Left ventricle myocardium inferior (tissue), 1 donor: ENCODE measurements around the gene DIAPH2. TPM values are rescaled to one million over a fixed set of nuclear protein-coding genes. Genes with fewer than 3 reads are reported as not detected.
"Not testable (repeated sequence)": the region's sequence is repeated elsewhere in the genome, so short reads cannot be mapped to it uniquely, and the experiment has no call there.

Experiments used
- DNase-seq: peaks from one replicate; pipeline ENCODE4 v3.0.0-alpha.2; 2020
- H3K27ac ChIP-seq: fragments of 200-600 bp; replicated peaks from 2 replicates; pipeline ENCODE4 v1.8.0; 2021
- H3K27me3 ChIP-seq: fragments of 200-600 bp; 2 replicates; pipeline ENCODE4 v1.8.0; 2021; ENCODE audit warnings: low read depth
- H3K36me3 ChIP-seq: fragments of 200-600 bp; 2 replicates; pipeline ENCODE4 v1.8.0; 2021
- H3K4me1 ChIP-seq: fragments of 200-600 bp; 2 replicates; pipeline ENCODE4 v1.8.0; 2021
- H3K4me3 ChIP-seq: fragments of 200-600 bp; 2 replicates; pipeline ENCODE4 v1.8.0; 2021; ENCODE audit warnings: mild to moderate bottlenecking, moderate library complexity
- H3K9me3 ChIP-seq: fragments of 200-600 bp; replicated peaks from 2 replicates; pipeline ENCODE4 v1.8.0; 2021
- intact Hi-C: fragments of 100-400 bp; cut with micrococcal nuclease; formaldehyde crosslinking; loops from one replicate; pipeline ENCODE4 v1.11.0; 2022
- total RNA-seq: library from RNA; stranded (reverse); fragmentation: NEBNext Ultra II Directional; extraction: Animal tissue kit (Norgen Biotek cat#: 25700); gene quantifications from one replicate; pipeline ENCODE4 v1.2.1, GENCODE V29; 2021
- TF ChIP-seq, protein P1 (sequence below): fragments of 200-600 bp; IDR thresholded peaks from 2 replicates; pipeline ENCODE4 v1.8.0; 2021; ENCODE audit warnings: antibody characterized with exemption, mild to moderate bottlenecking, borderline replicate concordance
- donor health status: DM: no; HTN: yes; CAD: no; lungs with severe emphysema.

The DIAPH2 gene
- total RNA-seq, 1 donor from 2014 or later, result 9.3 TPM

DNA sequence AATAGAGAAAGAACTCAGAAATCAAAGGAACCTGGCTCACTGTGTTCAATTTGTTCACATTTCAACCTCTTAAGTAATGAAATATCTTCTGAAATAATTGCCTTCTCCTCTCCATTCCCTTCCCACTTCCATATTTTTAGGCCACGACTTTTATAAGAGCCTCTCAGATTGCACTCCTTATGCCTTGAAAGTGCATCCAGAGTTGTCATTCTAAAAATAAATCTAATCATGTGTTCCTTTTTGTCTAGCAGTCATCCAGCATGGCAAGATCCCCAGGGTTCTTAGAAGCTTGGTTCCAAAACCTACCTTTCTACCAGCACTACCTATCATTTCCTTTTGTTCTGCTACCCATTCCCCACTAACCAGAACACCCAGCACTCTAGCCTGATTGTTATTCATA, 156.7 kb downstream of the DIAPH2 start:
- Histone ChIP-seq H3K27me3 (no peaks in the 10 kb centered on the region), H3K4me1 (no peaks in the 10 kb centered on the region), H3K27ac (no peak overlapping the region), H3K9me3 (no peaks in the 10 kb centered on the region), H3K4me3 (no peak overlapping the region), H3K36me3 (no peaks in the 10 kb centered on the region)
- intact Hi-C loops, result no loop called here
- DNase-seq, result no peak
- TF ChIP-seq, protein P1, sequence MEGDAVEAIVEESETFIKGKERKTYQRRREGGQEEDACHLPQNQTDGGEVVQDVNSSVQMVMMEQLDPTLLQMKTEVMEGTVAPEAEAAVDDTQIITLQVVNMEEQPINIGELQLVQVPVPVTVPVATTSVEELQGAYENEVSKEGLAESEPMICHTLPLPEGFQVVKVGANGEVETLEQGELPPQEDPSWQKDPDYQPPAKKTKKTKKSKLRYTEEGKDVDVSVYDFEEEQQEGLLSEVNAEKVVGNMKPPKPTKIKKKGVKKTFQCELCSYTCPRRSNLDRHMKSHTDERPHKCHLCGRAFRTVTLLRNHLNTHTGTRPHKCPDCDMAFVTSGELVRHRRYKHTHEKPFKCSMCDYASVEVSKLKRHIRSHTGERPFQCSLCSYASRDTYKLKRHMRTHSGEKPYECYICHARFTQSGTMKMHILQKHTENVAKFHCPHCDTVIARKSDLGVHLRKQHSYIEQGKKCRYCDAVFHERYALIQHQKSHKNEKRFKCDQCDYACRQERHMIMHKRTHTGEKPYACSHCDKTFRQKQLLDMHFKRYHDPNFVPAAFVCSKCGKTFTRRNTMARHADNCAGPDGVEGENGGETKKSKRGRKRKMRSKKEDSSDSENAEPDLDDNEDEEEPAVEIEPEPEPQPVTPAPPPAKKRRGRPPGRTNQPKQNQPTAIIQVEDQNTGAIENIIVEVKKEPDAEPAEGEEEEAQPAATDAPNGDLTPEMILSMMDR, result no peak

DNA sequence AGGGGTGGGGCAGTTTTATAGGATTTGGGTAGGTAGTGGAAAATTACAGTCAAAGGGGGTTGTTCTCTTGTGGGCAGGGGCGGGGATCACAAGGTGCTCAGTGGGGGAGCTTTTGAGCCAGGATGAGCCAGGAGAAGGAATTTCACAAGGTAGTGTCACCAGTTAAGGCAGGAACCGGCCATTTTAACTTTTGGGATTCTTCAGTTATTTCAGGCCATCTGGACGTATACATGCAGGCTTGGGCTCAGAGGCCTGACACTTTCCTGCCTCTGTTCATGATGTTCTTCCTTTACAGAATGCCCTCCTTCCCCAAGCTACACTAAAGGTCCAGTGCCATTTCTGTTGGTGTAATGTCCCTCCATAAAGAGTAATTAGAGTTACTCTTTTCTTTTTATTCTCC, 157.2 kb downstream of the DIAPH2 start:
- H3K27me3 ChIP-seq, H3K9me3 ChIP-seq, H3K36me3 ChIP-seq, DNase-seq, intact Hi-C loops, H3K4me1 ChIP-seq, H3K4me3 ChIP-seq, H3K27ac ChIP-seq: not testable (repeated sequence)

DNA sequence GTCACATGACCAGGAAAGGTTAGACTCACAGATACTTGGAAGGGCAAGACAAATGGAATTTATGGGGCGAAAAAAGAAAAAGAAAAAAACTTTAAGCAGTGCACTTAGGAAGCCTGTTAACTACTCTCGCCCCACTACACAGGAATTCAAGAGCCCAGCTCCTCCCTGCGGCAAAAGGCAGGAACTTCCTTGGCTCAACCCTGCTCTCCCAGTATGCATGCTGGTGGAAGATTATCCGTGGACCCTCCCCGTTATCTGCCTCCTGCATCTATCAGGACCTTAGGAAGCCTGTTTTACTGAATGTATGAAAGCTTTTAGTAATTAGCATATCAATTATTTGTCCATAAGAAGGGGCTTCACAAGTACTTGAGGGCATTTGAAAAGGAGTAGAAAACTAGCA, 158.9 kb downstream of the DIAPH2 start:
- Histone ChIP-seq H3K27me3 (no peaks in the 10 kb centered on the region), H3K9me3 (no peaks in the 10 kb centered on the region), H3K36me3 (no peaks in the 10 kb centered on the region), H3K27ac (no peak overlapping the region), H3K4me3 (no peak overlapping the region), H3K4me1 (no peaks in the 10 kb centered on the region)
- intact Hi-C loops, result no loop called here
- TF ChIP-seq, protein P1, result peak; percentile 45
- DNase-seq, result no peak

- no peak for DNase-seq
- no peaks in the 10 kb centered on the region for H3K36me3 ChIP-seq
- H3K4me3 ChIP-seq, result no peak overlapping the region
- intact Hi-C loops, result no loop called here
- H3K4me1 ChIP-seq, result no peaks in the 10 kb centered on the region
- no peaks in the 10 kb centered on the region for H3K27me3 ChIP-seq
- TF ChIP-seq, protein P1, result no peak
- no peak overlapping the region for H3K27ac ChIP-seq
- H3K9me3 ChIP-seq, result no peaks in the 10 kb centered on the region
These were observed 162.2 kb downstream of the DIAPH2 start for GRCh38 chrX:96846841-96847240.

GRCh38 chrX:96859422-96859821, 174.8 kb downstream of the DIAPH2 start:
- H3K4me3 ChIP-seq, H3K36me3 ChIP-seq, DNase-seq, intact Hi-C loops, H3K27me3 ChIP-seq, H3K4me1 ChIP-seq, H3K27ac ChIP-seq, H3K9me3 ChIP-seq: not testable (repeated sequence)

DNA sequence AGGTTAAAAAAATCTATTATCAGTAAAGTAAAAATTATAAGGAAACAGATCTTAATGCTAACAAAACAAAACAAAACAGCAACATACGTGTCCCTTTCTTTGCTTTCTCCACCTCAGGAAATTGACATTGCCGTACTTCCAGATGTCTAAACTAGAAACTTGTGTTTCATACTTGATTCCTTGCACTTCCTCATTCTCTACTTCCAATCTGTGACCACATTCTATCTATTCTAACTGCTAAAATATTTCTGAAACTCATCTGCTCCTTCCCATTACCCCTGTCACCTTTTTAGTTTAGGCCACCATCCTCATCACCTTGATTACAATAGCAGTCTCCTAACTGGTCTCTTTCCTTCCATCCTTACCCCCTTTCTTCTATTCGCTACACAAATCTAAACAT, 176.6 kb downstream of the DIAPH2 start:
- no peak for DNase-seq
- Histone ChIP-seq H3K4me3 (no peak overlapping the region), H3K9me3 (no peaks in the 10 kb centered on the region), H3K36me3 (no peaks in the 10 kb centered on the region), H3K4me1 (peaks cover under 1% of the 10 kb centered on the region), H3K27me3 (no peaks in the 10 kb centered on the region), H3K27ac (no peak overlapping the region)
- TF ChIP-seq, protein P1, result no peak
- intact Hi-C loops, result no loop called here

DNA sequence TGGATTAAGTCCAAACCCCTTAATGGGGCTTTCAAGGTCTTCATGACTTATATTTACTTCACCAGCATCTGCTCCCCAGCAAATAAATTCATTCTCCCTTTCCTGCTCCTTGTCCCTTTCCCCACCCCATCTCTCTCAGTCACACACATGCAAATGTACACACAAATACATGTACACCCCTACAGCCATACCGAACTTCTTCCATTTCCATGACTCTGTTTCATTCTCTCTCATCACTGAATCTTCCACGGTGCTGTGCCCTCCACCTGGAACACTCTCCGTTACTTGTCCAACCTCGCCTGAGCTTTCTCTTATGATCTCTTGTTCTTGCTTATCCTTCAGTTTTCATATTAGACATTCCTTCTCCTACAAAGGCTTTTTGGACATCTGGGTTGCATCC, 177.0 kb downstream of the DIAPH2 start:
- H3K36me3 ChIP-seq, result no peaks in the 10 kb centered on the region
- H3K4me1 ChIP-seq, result no peaks in the 10 kb centered on the region
- no peaks in the 10 kb centered on the region for H3K9me3 ChIP-seq
- no peak for DNase-seq
- TF ChIP-seq, protein P1, result no peak
- H3K27ac ChIP-seq, result no peak overlapping the region
- H3K4me3 ChIP-seq, result no peak overlapping the region
- no peaks in the 10 kb centered on the region for H3K27me3 ChIP-seq
- intact Hi-C loops, result no loop called here
